Sigmoid colon (tissue), 3 donors: ENCODE data around the gene SEC11A.

Experiments
- POLR2A ChIP-seq, 2 donors: fragments of 450-650 bp; IDR thresholded peaks; one replicate each; pipeline ENCODE4 v1.6.1; 2016; ENCODE audit warnings: antibody characterized with exemption in 2 of 2, mild to moderate bottlenecking in 2 of 2, moderate library complexity in 2 of 2
- TF ChIP-seq, protein P1 (sequence below), 4 experiments: fragments of 450-650 bp in 3 of 4; fragments of 200-600 bp in 1 of 4; IDR thresholded peaks; one replicate each; pipeline ENCODE4 v1.5.1; 2016 to 2019; ENCODE audit warnings: antibody characterized with exemption in 4 of 4, mild to moderate bottlenecking in 3 of 4, moderate library complexity in 2 of 4

DNA sequence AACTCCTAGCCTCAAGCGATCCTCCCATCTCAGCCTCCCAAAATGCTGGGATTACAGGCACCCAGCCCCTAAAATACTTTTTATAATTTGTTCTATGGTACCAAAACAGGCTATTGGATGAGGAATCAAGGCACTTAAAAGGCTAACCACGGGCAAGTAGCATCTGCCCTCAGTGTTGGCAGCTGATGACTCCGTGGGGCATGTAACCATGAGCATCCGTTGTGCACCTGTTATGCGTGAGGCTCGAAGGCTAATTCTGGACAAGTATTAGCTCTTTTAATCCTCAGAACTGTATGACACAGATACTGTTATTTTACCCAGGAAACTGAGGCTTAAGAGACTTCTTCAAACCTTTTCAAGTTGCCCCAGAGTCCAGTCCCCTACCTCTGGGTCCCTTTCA, 72.1 kb downstream of the SEC11A start:
- no peak for TF ChIP-seq POLR2A (IDR thresholded peaks at IDR 0.05)
- TF ChIP-seq, protein P1, sequence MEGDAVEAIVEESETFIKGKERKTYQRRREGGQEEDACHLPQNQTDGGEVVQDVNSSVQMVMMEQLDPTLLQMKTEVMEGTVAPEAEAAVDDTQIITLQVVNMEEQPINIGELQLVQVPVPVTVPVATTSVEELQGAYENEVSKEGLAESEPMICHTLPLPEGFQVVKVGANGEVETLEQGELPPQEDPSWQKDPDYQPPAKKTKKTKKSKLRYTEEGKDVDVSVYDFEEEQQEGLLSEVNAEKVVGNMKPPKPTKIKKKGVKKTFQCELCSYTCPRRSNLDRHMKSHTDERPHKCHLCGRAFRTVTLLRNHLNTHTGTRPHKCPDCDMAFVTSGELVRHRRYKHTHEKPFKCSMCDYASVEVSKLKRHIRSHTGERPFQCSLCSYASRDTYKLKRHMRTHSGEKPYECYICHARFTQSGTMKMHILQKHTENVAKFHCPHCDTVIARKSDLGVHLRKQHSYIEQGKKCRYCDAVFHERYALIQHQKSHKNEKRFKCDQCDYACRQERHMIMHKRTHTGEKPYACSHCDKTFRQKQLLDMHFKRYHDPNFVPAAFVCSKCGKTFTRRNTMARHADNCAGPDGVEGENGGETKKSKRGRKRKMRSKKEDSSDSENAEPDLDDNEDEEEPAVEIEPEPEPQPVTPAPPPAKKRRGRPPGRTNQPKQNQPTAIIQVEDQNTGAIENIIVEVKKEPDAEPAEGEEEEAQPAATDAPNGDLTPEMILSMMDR (IDR thresholded peaks at IDR 0.05): no peak
